Measurements from ENCODE around the gene CDKN2C.
A peak's percentile ranks its signal among the peaks of the same experiment; 100 is the strongest.
"Not testable (repeated sequence)": the region's sequence is repeated elsewhere in the genome, so short reads cannot be mapped to it uniquely, and the experiment has no call there.

CDKN2C gene

DNA sequence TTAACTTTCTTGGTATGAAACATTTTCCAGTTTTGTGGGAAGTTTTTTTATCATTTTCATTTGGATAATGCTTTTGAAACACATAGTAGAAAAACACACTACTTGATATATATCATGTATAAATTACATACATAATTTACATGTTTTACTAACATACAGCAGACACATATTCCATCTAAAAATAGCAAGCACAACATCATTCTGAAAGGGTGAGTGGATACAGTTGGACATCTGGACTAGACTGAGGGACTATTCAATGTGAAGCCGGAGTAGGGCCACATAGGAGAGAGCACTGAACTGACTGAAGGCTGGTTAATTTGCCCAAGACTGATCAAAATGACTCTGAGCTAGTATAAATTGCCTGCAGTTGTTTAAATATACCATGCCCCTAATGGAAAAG is 11.7 kb downstream of the CDKN2C start:
- DNase-seq = peak; percentile 65

- DNase-seq = peak; percentile 32
Observed at GRCh38 chr1:50982611-50983010, 12.6 kb downstream of the CDKN2C start.

GRCh38 chr1:50983219-50983802 is 13.3 kb downstream of the CDKN2C start:
- peak; percentile 28 for DNase-seq

DNA sequence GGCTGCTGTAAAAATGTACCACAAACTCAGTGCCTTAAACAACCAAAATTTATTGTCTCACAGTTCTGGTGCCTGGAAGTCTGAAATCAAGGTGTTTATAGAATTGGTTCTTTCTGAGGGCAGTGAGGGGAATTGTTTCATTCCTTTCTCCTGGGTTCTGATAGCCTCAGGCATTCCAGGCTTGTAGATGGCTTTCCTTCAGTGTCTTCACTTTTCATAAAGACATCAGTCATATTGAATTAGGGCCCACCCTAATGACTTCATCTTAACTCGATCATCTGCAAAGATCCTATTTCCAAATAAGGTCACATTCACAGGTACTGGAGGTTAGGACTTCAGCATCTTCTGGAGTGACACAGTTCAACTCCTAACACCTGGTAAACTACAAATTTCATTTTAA is 15.0 kb downstream of the CDKN2C start:
- DNase-seq = no peak

DNA sequence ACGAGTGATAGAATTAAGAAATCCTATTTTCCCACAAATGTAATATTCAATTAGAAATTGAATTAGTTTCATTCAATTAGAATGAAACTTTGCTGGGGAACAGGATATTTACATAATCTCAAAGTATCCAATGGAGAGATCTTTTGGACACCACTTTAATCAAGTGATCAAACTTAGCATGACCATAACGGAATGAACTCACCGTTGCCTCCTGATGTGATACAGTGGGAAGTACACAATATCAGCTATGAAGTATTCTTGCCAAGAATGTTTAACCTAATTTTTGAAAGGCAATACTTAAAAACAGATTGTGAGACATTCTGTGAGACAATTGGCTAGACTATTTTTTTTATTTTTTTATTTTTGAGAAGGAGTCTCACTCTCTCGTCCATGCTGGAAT is 16.6 kb downstream of the CDKN2C start:
- DNase-seq = no peak

GRCh38 chr1:50989694-50990093 is 19.6 kb downstream of the CDKN2C start:
- DNase-seq = no peak

GRCh38 chr1:50992532-50993318 is 22.7 kb downstream of the CDKN2C start:
- DNase-seq = no peak

- DNase-seq = no peak
Observed at GRCh38 chr1:50993645-50994044, 23.6 kb downstream of the CDKN2C start.

DNA sequence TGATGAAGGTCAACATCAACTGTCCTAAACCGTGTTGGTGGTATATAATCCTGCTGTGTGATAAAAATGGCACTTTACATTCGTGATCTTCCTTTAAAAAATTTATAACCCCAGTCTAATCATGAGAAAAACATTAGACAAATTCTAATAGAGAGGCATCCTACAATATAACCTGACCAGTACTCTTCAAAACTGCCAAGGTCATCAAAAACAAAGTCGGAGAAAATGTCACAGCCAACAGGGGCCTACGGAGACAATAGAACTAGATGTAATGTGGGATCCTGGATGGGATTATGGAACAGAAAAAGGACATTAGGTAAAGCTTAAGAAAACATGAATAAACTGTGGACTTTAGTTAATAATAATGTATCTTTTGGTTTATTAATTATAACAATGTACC is 25.0 kb downstream of the CDKN2C start:
- DNase-seq = no peak

DNA sequence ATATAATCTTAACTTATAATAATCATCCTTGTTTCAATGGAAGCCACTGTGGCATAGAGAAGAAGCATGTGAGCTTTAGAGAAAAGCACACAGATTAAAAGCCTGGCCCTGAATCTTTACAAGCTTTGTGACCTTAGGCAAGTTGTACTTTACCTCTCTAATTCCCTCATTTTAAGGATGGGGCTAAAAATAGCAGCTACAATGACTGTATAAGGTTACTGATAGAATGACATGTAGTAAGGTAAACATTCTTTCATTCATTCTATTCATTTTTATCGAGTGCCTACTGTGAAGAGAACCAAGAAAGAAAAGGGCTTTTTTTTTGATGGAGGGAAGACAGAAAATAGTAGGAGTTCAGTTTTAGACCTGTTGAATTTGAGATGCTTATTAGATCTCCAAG is 25.6 kb downstream of the CDKN2C start:
- DNase-seq = no peak

- DNase-seq = no peak
Observed at GRCh38 chr1:50996083-50996482, 26.0 kb downstream of the CDKN2C start.

- not testable (repeated sequence) for DNase-seq
Observed at GRCh38 chr1:50999375-50999774, 29.3 kb downstream of the CDKN2C start.

GRCh38 chr1:51000160-51000559 is 30.1 kb downstream of the CDKN2C start:
- DNase-seq = no peak

DNA sequence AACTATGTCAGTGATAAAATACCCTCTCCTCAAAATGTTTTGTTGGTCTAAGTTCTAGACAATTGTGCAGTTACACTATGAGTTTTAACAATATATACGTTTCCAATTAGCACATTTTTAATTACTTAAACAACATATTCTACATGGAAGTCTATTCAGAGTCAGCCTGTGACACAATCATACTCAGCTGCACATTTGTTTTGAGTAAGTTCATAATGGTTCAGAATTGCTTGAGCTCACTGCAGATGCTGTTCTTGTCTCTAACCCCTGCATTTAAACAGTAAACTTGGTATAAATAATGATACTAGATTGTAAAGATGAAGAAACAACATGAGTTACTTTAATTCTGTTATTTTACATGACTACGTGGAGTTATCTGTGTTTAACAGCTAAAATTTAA is 30.6 kb downstream of the CDKN2C start:
- no peak for DNase-seq

DNA sequence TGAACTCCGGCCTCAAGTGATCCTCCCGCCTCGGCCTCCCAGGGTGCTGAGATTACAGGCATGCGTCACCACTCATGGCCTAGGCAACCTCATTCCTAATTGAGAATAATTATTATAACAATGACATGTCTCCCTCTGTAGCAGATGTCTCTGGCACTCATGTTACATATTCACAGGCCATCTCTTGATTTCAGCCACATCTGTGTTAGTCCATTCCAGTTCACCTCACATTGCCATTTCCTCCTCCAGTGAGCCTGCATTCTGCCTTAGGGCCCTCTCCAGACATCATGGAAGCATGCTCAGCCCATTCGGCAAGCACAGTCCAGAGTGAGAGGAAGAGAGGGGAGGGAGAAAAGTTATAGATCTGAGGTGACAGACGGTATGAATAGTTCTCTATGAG is 32.5 kb downstream of the CDKN2C start:
- DNase-seq = no peak

DNA sequence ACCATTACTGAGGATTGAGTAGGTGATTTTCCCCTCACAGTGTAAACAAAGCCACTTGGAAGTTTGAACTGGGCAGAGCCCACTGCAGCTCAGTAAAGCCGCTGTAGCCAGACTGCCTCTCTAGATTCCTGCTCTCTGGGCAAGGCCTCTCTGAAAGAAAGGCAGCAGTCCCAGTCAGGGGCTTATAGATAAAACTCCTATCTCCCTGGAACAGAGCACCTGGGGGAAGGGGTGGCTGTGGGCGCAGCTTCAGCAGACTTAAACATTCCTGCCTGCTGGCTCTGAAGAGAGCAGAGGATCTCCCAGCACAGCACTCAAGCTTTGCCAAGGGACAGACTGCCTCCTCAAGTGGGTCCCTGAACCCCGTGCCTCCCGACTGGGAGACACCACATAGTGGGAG is 35.5 kb downstream of the CDKN2C start:
- DNase-seq = not testable (repeated sequence)

DNA sequence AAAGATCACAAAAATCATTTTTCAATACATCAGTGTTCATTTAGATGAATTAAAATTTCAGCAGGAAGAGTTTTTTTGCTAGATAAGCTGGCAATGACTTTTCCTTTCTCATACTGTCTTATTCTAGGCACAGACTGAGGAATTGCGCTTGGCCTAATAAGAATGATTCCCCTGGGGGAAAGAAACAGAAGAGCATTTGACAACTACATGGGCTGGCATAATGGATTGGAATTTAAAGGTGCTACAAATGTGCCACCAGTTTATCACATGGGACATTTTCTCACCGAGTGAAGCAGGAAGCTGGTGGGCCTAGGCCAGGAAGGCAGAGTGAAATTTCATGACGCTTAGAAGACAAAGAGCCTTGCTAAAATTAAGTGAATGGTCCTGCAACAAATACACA is 39.3 kb downstream of the CDKN2C start:
- no peak for DNase-seq

GRCh38 chr1:51014878-51015277 is 44.8 kb downstream of the CDKN2C start:
- no peak for DNase-seq

DNA sequence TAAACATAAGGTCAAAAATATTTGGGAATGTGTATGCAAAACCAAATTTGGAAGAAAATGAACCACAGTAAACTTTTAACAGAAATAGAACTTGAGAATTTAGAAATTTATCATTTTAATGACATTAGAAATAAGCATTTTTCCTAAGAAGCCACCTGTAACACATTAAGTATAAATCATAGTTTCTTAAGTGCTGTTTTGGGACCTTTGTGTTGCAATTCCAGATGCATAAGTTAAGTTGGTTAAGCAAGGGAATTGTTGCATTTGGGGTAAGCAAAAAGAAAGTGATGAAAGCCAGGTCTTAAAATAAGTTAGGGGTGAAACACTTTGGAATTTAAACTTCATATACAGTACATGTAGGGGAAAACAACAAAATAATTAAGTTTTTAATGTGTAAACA is 49.8 kb downstream of the CDKN2C start:
- no peak for DNase-seq
